GM10266 (cell line): ENCODE results near the gene OR1N2.
"Not testable (repeated sequence)": the region's sequence is repeated elsewhere in the genome, so short reads cannot be mapped to it uniquely, and the experiment has no call there.

Experiments
- DNase-seq: peaks from one replicate; pipeline ENCODE4 v3.0.0; 2012; ENCODE audit errors: extremely low spot score
- TF ChIP-seq, protein P1 (sequence below): IDR thresholded peaks from 2 replicates; pipeline ENCODE4 v1.5.1; 2012; ENCODE audit warnings: mild to moderate bottlenecking, low read depth; ENCODE audit not compliant: control insufficient read depth, insufficient read depth; ENCODE audit errors: missing control alignments

OR1N2 gene

DNA sequence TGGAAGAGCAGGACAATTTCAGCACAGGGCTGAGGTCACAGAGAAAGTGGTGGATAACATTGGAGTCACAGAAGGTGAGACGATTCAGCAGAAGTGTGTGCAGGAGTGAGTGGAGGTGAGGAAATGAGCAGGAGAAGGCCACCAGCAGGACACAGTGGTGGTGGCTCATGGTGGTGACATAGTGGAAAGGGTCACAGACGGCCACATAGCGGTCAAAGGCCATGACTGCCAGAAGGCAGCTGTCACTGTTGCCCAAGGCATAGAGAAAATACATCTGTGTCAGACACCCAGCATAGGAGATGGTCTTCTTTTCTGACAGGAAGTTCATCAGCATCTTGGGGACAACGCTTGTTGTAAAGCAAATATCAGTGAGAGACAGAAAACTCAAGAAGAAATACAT, 15.0 kb downstream of the OR1N2 start:
- no peak for DNase-seq
- TF ChIP-seq, protein P1, sequence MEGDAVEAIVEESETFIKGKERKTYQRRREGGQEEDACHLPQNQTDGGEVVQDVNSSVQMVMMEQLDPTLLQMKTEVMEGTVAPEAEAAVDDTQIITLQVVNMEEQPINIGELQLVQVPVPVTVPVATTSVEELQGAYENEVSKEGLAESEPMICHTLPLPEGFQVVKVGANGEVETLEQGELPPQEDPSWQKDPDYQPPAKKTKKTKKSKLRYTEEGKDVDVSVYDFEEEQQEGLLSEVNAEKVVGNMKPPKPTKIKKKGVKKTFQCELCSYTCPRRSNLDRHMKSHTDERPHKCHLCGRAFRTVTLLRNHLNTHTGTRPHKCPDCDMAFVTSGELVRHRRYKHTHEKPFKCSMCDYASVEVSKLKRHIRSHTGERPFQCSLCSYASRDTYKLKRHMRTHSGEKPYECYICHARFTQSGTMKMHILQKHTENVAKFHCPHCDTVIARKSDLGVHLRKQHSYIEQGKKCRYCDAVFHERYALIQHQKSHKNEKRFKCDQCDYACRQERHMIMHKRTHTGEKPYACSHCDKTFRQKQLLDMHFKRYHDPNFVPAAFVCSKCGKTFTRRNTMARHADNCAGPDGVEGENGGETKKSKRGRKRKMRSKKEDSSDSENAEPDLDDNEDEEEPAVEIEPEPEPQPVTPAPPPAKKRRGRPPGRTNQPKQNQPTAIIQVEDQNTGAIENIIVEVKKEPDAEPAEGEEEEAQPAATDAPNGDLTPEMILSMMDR: no peak

DNA sequence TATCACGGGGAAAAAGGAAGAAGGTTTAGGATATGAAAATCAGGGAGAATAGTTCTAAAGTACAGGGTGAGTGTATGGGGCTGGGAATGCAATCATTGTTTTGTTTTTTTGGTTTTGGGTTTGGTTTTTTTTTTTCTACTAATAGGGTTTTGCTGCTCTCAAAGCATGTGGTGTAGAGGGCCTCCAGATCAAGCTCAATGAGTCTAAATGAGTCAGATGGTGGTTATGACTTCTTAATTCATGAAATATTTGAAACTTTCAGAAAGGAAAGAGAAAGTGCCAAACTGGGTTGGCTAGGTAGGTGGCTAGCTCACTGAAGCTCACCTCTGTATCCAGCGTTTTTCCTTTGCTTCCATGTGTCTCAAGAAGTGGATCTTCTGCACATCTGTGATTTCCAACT, 19.5 kb downstream of the OR1N2 start:
- DNase-seq: no peak
- TF ChIP-seq, protein P1: no peak

DNA sequence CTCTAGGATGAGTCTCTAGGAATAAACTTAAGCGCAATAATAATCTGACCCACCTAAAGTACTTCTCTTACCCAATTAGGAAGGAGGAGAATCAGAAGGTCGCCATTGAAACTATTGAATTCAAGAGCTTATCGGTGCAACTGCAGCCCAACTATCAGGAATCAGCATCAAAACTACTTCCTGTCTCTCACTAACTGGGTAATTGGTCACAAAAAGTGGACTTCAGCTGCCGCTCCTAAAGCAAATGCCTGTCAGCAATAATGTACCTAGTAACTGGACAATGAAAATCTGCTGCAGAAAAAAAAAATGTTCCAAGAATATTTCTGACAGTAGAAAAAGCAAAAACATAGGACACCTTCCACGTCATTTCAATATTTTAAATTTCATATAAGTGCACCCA, 27.0 kb downstream of the OR1N2 start:
- TF ChIP-seq, protein P1: no peak
- DNase-seq: no peak

DNA sequence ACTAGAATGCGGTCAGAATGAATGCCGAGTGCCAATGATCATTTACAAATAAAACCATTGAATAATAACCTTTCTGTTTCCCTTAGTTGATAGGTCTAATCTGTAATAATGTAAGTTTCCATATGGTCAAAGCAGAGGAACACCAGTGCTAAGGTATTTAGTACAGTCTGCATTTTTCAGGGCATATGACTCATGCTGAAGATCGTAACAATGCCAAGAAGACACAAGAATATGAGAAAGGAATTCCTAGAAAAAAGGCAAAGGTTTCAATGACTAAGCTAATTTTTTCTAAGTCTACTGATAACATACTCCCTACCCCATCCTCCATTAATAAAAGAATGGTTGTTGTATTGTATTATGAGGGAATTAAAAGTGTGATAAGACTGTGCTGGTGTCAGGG, 27.4 kb downstream of the OR1N2 start:
- TF ChIP-seq, protein P1: no peak
- no peak for DNase-seq

DNA sequence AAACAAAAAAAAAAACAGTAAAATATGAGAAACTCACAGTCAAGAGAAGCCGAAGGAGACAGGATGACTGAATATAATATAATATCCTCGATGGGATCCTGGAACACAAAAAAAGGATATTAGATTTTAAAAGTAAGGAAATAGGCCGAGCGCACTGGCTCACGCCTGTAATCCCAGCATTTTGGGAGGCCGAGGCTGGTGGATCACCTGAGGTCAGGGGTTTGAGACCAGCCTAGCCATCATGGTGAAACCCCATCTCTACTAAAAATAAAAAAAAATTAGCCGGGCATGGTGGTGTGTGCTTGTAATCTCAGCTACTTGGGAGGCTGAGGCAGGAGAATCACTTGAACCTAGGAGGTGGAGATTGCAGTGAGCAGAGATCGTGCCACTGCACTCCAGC, 30.4 kb downstream of the OR1N2 start, which contains the start of gene OR1L8:
Gene OR1L8 (minus strand): TSS at position 101 of the 400 bp plus-strand sequence. CDS start 14,907 bp downstream, outside the sequence.
- not testable (repeated sequence) for DNase-seq
